HepG2 (cell line): ENCODE data around the gene ABCB10.

Experiments used
- CEBPG ChIP-seq: IDR thresholded peaks from 2 replicates; pipeline ENCODE4 v1.6.1; 2016
- REST ChIP-seq, 2 experiments: IDR thresholded peaks; 2 replicates each; pipeline ENCODE4 v1.6.1; 2011 to 2012; ENCODE audit warnings: low read length in 2 of 2, borderline replicate concordance in 1 of 2, low read depth in 1 of 2, mild to moderate bottlenecking in 1 of 2, moderate library complexity in 1 of 2

DNA sequence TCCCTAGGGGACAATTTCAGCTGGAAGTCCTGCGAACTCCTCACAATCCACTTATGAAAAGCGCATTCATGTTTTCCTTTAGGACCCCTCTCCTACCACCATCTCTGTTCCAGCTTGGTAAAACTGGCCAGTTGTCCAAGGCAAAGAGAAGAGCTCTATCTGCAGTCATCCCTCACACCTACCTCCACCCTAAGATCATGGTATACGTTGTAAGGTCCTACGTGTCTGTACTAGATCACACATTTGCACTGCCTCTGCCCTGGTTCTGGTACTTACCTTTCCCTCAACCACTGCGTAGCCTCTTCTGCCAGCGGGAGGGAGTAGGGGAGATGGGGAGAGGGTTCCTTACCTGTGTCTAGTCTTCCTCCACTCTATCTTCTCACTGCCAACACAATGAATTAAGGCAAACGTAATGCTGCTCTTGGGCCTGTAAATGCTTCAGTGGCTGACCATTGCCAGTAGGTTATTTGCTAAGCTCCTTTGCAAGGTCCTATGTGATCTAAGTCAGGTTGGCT lies 49.6 kb downstream of the ABCB10 start:
- TF ChIP-seq CEBPG (CRISPR knock-in tag) (no peak), REST (IDR thresholded peaks at IDR 0.05; ENCODE audit: borderline replicate concordance in 1 of 2, low read depth in 1 of 2, low read length in 2 of 2) (no peak)
